Globus pallidus (tissue), 1 donor: ENCODE data around the gene PTPN18.

Experiments
- DNase-seq: peaks from one replicate; pipeline ENCODE4 v3.0.0-alpha.2; 2015; ENCODE audit warnings: low spot score

PTPN18 gene

DNA sequence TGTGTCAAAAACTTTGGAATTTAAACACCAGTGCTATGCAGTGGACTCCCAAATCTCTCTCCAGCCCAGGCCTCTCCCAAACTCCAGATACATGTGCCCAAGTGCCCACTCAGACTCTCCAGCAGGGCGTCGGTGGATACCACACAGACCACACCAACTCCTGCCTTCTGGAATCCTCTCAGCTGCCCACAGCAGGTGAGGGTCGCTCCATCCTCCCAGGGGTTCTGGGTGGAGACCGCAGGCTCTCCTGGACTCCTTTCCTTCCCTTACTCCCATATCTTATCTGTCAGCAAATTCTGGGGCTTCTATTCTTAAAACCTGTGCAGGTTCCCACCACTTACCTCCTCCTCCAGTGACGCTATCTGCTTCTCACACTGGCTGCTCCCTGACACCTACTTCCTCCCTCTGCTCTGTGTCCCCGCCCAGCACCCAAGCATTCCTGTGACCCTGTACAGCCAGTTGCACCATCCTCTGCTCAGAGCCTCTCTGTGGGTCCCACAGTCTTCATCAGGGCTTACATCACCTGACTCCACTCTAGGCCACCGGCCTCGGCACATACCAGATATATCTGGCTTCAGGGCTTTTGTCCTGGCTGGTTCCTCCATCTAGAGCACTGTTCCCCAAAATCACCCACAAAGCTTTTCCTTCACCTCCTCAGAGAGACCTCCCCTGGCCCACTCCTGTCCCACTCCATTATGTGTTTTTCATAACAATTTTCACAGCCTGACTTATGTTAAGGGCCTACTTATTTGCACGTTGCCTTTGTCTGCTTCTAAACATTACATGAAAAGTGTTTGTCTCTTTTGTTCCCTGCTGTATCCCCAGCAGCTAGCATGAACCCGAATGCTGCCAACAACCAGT lies 15.7 kb upstream of the PTPN18 start:
- no peak for DNase-seq

DNA sequence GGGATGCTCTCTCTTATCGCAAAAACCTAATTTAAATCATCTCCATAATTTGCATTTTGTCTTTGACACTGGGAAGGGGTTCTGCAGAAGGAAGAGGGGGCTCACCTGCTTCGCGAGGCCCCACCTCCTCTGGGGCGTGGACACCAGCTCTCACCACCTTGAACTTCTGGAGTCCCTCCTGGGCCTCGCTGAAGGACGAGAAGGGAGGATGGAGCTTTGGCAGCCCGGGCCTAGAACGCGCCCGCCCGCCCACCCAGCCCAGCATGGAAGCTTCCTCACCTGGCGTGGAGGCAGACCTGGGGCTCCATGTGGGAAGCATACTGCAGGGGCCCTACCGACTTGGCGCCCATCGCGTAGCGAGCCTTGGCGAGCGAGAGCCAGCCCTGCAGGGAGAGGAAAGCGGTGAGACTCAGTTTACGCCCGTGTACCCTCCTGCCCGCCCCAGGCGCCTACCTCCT lies 14.3 kb upstream of the PTPN18 start:
- DNase-seq, result no peak

DNA sequence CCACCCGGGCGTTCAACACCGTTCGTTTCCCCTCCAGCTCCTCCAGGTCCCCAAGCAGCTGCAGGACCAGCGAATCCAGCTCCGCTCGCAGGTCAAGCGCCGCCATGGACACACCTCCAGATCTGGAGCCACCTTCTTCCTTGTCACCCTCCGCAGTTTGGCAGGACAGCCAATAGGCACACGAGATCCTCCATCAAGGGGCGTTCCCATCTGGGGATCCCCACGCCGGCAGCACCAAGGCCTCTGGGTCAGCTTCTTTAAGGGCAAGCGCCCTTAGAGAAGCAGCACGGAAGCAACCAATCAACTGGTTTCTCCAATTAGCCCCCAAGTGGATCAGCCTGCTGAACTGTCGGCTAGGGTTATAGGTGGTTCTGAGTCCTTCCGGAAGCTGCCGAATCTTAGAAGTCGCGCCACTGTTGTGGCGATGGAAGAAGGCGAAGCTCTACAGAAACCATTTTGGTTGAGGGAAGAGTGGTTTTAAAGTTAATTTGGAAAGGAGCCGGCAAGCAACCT lies 13.8 kb upstream of the PTPN18 start:
- peak; percentile 93 for DNase-seq

DNA sequence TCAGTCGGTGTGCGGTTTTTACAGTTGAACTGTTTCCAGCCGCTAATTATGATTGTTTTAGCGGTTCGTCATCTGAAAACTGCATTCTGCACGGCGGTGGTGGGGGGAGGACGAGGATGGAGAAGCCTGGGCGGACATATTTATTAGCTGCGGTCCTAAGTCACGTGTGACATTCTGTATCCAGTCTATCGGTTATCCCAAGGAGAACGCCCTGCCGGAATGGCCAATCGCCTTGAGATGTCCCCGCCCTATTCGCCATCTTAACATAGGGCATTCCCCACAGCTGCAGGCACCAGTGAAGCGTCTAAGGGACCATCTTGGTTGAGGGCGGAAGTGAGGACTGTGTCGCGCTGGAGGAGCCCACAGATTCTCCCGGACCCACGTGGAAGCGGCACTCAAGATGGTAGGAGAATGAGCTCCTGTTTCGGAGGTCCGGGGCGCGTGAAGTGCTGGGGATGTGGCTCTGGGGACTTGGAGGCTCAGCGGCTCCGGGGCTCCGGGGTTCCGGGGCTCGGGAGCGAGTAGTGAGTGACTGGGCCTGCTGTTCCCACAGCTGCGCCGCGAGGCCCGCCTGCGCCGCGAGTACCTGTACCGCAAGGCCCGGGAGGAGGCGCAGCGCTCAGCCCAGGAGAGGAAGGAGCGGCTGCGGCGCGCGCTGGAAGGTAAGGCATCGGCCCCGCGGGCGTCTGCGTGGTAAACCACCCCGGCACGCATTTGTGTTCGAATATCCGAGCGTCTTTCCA lies 13.2 kb upstream of the PTPN18 start, which contains the start of gene IMP4:
TSS of gene IMP4 (plus strand) at position 365 of the 743 bp plus-strand sequence. CDS start at position 401, 36 bp downstream.
- peak; percentile 100 for DNase-seq

DNA sequence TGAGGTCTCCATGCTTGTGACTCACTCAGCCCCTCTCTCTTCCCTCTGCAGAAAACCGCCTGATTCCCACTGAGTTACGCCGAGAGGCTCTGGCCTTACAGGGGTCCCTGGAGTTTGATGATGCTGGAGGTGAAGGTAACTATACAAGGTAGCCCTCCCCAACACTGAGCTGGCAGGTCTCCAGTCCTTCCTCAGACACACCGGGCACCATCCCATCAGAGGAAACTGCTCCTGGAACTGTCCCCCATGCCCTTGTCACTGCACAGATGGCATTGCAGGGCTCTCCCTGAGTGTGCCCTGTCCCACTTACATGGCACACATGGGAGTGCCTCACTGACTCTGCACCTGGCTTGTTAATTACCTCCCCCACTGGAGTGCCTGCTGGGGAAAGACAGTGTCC lies 11.3 kb upstream of the PTPN18 start:
- DNase-seq, result no peak

DNA sequence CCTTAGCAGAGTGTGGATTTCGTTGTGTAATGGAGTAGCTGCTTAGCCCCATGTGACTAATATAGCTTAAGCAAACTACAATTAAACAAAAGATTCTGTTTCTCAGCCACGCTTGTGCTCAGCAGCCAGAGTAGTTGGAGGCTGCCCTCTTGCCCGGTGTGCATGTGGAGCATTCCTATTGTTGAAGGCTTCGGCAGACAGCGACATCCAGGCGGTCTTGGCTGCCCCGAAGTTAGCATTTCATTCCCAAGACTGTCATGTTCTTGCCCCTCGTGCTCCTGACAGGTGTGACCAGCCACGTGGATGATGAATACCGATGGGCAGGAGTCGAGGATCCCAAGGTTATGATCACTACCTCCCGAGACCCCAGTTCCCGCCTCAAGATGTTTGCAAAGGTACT lies 10.8 kb upstream of the PTPN18 start:
- no peak for DNase-seq

DNA sequence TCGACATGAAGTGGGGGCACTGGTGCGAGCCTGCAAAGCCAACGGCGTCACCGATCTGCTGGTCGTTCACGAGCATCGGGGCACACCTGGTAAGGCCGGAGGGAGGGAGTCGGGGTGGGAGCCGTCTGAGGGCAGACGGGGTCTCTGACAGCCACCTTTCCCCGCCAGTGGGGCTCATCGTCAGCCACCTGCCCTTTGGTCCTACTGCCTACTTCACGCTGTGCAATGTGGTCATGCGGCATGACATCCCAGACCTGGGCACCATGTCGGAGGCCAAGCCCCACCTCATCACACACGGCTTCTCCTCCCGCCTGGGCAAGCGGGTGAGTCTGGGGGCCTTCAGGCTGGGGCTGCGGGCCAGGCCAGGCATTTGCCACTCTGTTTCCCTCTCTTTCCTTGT lies 10.2 kb upstream of the PTPN18 start:
- DNase-seq, result no peak

DNA sequence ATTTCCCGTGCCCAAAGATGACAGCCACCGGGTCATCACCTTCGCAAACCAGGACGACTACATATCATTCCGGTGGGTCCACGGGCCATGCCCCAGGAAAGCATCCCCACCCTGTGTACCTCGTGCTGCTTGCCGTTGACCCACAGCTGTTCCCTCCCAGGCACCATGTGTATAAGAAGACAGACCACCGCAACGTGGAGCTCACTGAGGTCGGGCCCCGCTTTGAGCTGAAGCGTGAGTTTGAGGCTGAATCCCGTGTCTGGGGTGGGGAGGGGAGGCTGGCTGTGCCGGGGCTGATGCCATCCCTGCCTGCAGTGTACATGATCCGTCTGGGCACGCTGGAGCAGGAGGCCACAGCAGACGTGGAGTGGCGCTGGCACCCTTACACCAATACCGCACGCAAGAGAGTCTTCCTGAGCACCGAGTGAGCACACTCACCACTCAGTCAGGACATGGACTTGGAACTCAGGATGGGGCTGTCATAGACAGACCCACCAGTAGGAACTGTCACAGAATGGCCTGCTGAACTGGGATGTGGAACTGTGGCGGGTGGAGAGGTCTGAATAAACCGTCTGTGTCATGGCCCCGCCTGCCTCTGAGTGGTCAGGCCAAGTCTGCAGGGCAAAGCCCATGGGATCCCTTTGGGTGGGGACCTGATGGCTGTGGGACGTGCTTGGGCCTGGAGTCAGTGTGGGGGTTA lies 9.7 kb upstream of the PTPN18 start:
- no peak for DNase-seq

DNA sequence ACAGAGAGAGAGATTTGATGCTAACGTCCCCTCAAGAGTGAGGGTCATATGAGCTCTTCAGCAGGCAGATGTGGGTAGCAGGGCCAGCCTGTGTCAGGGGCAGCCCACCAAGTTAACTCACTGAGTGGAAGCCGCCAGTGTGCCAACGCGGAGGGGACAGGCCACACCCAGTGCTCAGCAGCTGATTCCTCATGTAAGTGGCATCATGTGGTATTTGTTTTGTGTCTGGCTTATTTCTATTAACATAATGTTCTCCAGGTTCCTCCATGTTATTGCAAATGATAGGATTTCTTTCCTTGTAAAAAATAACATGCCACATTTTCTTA lies 9.2 kb upstream of the PTPN18 start:
- no peak for DNase-seq

DNA sequence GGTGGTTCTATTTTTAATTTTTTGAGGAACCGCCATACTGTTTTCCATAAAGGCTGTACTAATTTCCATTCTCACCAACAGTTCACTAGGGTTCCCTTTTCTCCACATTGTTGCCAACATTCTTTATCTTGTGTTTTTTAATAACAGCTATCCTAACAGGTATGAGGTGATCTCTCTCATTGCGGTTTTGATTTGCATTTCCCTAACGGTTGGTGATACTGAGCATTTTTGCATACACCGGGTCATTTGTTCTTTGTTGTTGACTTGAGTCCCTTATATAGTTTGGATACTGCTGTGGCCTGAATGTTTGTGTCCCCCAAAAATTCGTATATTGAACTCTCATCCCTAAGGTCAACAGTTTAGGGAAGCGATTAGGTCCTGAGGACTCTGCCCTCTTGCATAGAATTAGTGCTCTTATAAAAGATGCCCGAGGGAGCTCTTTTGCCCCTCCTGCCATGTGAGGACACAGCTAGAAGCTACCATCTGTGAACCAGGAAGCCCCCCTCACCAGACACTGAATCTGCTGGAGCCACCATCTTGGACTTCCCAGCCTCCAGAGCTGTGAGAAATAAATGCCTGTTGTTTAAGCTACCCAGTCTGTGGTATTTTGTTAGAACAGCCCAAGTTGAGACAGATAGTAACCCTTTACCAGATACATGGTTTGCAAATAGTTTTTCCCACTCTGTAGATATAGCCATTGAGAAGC lies 8.5 kb upstream of the PTPN18 start:
- no peak for DNase-seq

DNA sequence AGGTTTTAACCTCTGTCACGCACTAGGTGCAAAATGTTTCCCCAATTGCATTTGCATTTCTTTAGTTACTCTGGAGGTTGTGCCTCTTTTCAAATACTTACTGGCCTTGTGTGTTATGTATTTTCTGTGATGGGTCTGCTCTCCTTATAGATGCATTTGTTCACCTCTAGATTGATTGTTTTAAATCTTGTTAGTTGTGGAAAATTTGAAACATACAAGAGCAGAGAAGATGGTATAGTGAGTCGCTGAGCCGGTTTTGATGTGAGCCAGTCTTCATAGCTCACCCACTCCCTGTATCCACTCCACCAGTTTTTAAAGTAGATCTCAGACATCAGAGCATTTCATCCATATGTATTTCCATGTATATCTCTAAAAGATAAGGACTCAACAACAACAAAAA lies 6.7 kb upstream of the PTPN18 start:
- no peak for DNase-seq

DNA sequence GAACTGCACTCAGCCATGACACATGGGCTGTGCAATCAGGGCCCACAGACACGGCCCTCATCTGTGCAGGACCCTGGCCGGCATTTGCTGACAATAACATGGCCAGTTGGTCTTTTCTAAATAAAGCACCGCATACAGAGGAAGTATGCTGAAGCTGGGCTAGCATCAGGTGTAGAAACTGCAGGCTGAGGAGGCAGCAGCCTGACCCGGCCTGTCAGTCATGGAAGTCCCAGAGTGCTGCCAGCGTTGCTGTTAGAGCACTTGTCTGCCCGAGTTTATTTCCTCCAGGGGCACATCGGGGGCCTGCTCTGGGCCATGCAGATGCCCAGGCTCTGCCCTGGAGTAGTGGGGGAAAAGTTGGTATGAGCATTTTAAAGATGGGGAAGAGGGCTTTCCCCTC lies 4.1 kb upstream of the PTPN18 start:
- no peak for DNase-seq

DNA sequence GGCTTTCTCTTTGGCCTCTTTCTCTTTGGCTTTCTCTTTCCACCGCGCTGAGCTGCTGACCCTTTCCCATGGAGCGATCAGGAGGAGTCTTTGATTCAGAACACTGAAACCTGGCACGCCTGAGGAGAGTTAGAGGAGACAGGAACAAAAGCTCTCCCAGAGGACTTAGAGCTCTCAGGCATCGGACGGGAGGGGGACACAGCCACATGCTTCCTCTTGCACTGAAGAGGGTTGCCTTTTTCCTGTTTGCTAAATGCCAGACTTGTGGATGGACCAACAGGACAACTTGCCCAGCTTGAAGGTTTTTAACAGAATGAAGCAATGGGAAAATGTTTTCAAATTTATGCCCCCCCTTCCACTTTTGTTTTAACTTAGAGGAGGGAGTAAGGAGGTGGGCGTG lies 3.6 kb upstream of the PTPN18 start:
- no peak for DNase-seq

DNA sequence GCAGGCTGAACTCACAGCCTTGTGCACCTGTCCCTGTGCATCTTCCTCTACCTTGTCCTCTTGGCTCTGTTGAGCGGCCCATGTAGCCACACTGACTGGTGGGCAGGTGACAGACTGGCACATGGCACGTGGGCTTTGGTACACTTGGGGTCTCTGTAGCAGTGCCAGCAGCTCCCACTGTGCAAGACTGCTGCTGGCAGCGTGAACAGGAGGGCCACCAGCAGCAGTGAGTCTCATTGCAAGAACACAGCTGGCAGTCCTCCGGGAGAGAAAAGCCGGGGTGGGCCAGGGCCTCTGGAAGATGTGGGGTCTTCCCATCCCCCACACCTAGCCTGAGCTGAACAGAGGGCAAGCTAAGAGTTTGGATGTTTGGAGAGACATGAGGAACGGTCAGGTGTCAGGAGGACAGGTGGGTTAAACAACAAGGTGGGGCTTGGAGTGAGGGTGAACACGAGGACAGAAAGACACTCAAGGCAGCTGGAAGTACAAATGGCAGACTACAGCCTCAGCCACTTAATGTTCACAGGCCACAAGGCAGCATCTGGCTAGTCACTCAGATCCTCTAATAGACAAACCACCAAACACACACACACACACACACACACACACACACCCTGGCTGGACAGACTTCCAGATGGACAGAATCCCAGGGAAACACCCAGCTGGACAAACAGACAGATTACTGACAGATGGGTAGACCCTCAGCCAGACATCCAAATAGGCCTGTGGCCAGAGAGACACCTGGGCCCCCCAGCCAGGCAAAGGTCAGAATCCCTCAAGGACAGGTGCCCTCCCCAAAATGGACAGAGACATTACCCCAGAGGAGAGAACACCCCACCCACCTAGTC lies 2.3 kb upstream of the PTPN18 start:
- no peak for DNase-seq

DNA sequence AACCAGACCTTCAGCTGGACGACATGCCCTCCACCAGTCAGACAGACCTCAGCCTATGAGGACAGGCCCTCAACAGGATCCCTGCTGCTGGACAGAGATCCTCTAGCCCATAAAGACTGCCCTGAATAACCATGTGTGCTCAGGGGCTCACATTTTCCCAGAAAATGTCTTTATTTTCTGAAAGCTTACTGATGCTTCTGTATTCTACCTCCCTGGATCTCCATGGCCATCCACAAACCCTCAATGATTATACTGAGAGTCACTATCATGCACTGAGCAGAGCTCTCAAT lies 1.8 kb upstream of the PTPN18 start:
- no peak for DNase-seq

DNA sequence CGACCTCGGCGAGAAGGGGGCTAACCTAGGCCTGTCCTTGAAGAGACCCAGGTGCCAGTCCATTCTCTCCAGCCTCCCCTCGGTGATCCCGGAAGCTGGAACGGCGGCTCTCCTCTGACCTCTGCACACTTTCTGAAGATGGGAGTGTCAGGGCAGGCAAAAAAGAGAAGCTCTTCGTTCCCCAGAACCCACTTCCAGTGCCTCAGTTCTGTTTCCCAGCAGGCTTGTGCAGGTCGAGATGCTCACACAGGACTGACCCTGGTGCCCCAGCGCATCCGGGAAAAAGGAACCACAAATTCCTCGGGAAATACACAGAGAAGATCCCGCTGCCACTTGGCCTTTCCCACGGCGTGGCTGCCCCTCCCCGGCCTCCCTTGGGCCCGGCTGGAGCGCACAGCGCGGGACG lies 681 bp upstream of the PTPN18 start:
- no peak for DNase-seq

DNA sequence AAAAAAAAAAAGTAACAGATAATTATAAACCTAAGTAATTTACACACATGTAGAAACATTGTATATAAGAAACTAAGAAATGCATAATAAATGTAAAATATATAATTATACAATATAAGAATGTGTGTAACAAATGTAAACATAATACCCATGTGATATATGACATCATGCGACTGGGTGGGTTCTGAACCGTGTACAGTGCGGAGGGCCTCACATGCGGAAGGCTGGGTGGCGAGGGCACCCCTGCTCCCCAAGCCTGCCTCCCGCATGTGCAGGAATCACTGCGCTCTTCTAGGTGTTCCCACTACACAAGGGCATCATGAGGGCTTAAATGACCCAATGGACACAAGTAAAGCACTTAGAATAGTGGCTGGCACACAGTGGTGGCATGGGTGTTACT lies 2.0 kb downstream of the PTPN18 start:
- DNase-seq, result no peak

DNA sequence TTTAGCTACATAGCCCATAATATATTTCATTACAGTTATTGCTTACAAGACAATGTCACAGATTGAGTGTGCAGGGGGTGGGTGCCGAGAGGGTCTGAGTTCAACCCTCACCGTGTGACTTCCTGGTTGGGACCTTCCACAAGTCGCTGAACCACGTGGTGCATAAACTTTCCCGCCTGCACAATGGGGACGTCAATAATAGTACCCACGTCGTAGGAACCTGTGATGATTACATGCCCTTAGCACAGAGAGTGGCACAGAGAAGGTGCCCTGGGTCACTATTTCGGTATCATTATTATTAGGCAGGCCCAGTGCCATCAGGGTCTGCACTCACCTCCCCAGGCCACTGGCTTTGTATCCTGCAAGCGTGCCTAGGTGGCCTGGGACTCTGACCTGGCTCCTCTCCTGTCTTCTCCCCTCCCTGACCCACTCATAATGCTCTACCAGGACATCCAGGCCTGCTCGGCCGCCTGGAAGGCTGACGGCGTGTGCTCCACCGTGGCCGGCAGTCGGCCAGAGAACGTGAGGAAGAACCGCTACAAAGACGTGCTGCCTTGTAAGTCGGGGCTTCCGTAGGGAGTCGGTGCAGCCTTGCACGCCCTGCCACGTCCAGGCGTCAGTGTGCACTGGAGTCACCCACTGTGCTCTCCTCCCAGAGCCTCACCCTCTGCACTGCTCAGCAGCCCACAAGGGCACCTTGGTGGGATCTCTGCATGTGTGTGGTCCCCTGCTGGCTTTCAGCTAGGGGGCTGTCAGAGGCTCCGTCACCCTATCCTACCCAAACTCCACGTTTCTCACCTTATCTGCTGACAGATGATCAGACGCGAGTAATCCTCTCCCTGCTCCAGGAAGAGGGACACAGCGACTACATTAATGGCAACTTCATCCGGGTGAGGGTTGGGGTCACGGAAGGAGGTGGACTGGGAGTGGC lies 2.8 kb downstream of the PTPN18 start:
- DNase-seq, result no peak

DNA sequence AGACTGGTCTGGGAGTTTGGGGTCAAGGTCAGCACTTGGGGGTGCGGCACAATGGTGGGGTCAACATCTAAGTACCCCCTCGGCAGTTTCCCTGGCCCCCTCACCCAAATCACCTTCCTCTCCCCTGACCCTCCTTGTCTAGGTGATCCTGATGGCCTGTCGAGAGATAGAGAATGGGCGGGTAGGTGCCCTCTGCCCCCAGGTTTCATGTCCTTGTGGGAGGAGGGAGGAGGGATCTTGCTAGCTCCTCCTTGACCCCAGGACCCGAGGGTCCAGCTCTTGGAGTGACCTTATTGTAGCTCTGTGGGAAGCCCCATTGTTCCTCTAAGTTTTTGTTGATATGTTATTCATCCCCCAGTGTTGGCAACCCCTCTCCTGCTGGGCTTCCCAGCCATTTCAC lies 3.6 kb downstream of the PTPN18 start:
- DNase-seq, result no peak

DNA sequence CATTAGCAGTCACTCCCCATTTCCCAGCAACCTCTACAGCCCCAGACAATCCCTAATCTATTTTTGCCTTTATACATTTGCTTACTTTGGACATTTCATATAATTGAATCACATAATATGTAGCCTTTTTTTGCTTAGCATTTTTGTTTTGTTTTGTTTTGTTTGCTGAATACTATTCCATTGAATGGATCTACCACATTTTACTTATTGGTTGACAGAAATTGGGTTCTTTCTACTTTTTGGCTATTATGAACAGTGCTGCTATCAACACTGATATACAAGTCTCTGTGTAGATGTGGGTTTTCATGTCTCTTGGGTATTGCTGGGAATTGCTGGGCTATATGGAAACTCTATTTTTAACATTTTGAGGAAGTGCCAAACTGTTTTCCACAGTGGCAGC lies 7.6 kb downstream of the PTPN18 start:
- no peak for DNase-seq
